ENCODE results near the gene TTC27. TPM values are rescaled to one million over a fixed set of nuclear protein-coding genes. Genes with fewer than 3 reads are reported as not detected.

Gene TTC27
- total RNA-seq, 4 donors from 2014 or later: 10.4 to 13.9 (median 11.6) TPM

GRCh38 chr2:32773448-32773808 lies 145.6 kb downstream of the TTC27 start:
- TF ChIP-seq POLR2AphosphoS5 (IDR thresholded peaks at IDR 0.05) (no peak), EP300 (IDR thresholded peaks at IDR 0.05) (no peak), POLR2A (IDR thresholded peaks at IDR 0.05) (no peak), CTCF (IDR thresholded peaks at IDR 0.05) (no peak)
- Histone ChIP-seq H3K27me3 (no peaks in the 10 kb centered on the region), H3K4me1 (peaks cover 2 to 13% (median 4%) of the 10 kb centered on the region in 3 donors), H3K27ac (peak overlapping the region in 2 of 4 donors; percentile 12 to 26), H3K9me3 (no peaks in the 10 kb centered on the region), H3K4me3 (no peak overlapping the region), H3K36me3 (peaks cover 0 to 9% of the 10 kb centered on the region in 2 donors)
- no peak for ATAC-seq
- WGBS, 2 donors (ENCODE audit: low coverage in 1 of 2): 33 to 49% methylated on average over 2 to 5 of the region's 5 CpGs

GRCh38 chr2:32775954-32776353 lies 148.1 kb downstream of the TTC27 start:
- WGBS, 2 donors (ENCODE audit: low coverage in 1 of 2): 60 to 83% methylated on average over 1 of the region's 1 CpG
- H3K27ac ChIP-seq: no peak overlapping the region

GRCh38 chr2:32777714-32778113 lies 149.9 kb downstream of the TTC27 start:
- Histone ChIP-seq H3K27ac (no peak overlapping the region), H3K36me3 (peaks cover 0 to 39% of the 10 kb centered on the region in 2 donors), H3K9me3 (peaks cover 0 to 15% (median 0%) of the 10 kb centered on the region in 3 donors), H3K27me3 (no peaks in the 10 kb centered on the region), H3K4me3 (no peak overlapping the region), H3K4me1 (peaks cover 2 to 12% (median 4%) of the 10 kb centered on the region in 3 donors)
- 89 to 91% methylated on average over 6 of the region's 6 CpGs for WGBS, 2 donors (ENCODE audit: low coverage in 1 of 2)
- TF ChIP-seq CTCF (IDR thresholded peaks at IDR 0.05) (no peak), POLR2A (IDR thresholded peaks at IDR 0.05) (no peak), POLR2AphosphoS5 (IDR thresholded peaks at IDR 0.05) (no peak), EP300 (IDR thresholded peaks at IDR 0.05) (no peak)
- no peak for ATAC-seq

More at GRCh38 chr2:32775954-32776353, 148.1 kb downstream of the TTC27 start:
- peaks cover 0 to 31% of the 10 kb centered on the region in 2 donors for H3K36me3 ChIP-seq
- H3K4me1 ChIP-seq: peaks cover 2 to 13% (median 4%) of the 10 kb centered on the region in 3 donors
- TF ChIP-seq POLR2A (IDR thresholded peaks at IDR 0.05): no peak
- TF ChIP-seq CTCF (IDR thresholded peaks at IDR 0.05): no peak
- no peak for TF ChIP-seq POLR2AphosphoS5 (IDR thresholded peaks at IDR 0.05)
- ATAC-seq: no peak
- H3K4me3 ChIP-seq: no peak overlapping the region
- no peaks in the 10 kb centered on the region for H3K27me3 ChIP-seq
- H3K9me3 ChIP-seq: peaks cover 0 to 7% (median 0%) of the 10 kb centered on the region in 3 donors

GRCh38 chr2:32780961-32781360 lies 153.1 kb downstream of the TTC27 start:
- no peaks in the 10 kb centered on the region for H3K4me1 ChIP-seq
- peaks cover 0 to 54% of the 10 kb centered on the region in 2 donors for H3K36me3 ChIP-seq
- no peaks in the 10 kb centered on the region for H3K27me3 ChIP-seq
- H3K4me3 ChIP-seq: no peak overlapping the region
- ATAC-seq: no peak
- H3K9me3 ChIP-seq: peaks cover 0 to 15% (median 0%) of the 10 kb centered on the region in 3 donors
- no peak overlapping the region for H3K27ac ChIP-seq
- WGBS, 2 donors (ENCODE audit: low coverage in 1 of 2): 97 to 100% methylated on average over 2 of the region's 2 CpGs
- TF ChIP-seq CTCF (IDR thresholded peaks at IDR 0.05) (no peak), POLR2A (IDR thresholded peaks at IDR 0.05) (no peak), POLR2AphosphoS5 (IDR thresholded peaks at IDR 0.05) (no peak), EP300 (IDR thresholded peaks at IDR 0.05) (no peak)

- TF ChIP-seq EP300 (IDR thresholded peaks at IDR 0.05) (no peak), POLR2AphosphoS5 (IDR thresholded peaks at IDR 0.05) (no peak), POLR2A (IDR thresholded peaks at IDR 0.05) (no peak), CTCF (IDR thresholded peaks at IDR 0.05) (no peak)
- Histone ChIP-seq H3K4me3 (no peak overlapping the region), H3K36me3 (peaks cover 0 to 52% of the 10 kb centered on the region in 2 donors), H3K9me3 (peaks cover 0 to 15% (median 0%) of the 10 kb centered on the region in 3 donors), H3K27ac (no peak overlapping the region), H3K4me1 (no peaks in the 10 kb centered on the region), H3K27me3 (no peaks in the 10 kb centered on the region)
- WGBS, 2 donors (ENCODE audit: low coverage in 1 of 2): 69 to 79% methylated on average over 2 of the region's 2 CpGs
- no peak for ATAC-seq
Observed at GRCh38 chr2:32783469-32783868, 155.6 kb downstream of the TTC27 start.
